Activated CD8-positive, alpha-beta memory T cell treated with anti-CD3 and anti-CD28 coated beads, Interleukin-2, amount 50 U/mL, for 1 hour (primary cell): ENCODE data around the gene SMAD5.

Experiments used
- DNase-seq: peaks from one replicate; pipeline ENCODE4 v3.0.0-alpha.2; 2020; ENCODE audit errors: extremely low read depth

Gene SMAD5

GRCh38 chr5:136155761-136156160 lies 23.1 kb downstream of the SMAD5 start:
- no peak for DNase-seq

GRCh38 chr5:136157514-136157913 lies 24.9 kb downstream of the SMAD5 start:
- DNase-seq: no peak

- DNase-seq: no peak
Observed at GRCh38 chr5:136159457-136159856, 26.8 kb downstream of the SMAD5 start.

- no peak for DNase-seq
Observed at GRCh38 chr5:136162008-136162407, 29.4 kb downstream of the SMAD5 start.

GRCh38 chr5:136164226-136164625 lies 31.6 kb downstream of the SMAD5 start:
- DNase-seq: no peak

- DNase-seq: no peak
Observed at GRCh38 chr5:136166909-136167308, 34.3 kb downstream of the SMAD5 start.

- DNase-seq: no peak
Observed at GRCh38 chr5:136169218-136169617, 36.6 kb downstream of the SMAD5 start.

- DNase-seq: no peak
Observed at GRCh38 chr5:136174021-136174659, 41.5 kb downstream of the SMAD5 start.

- no peak for DNase-seq
Observed at GRCh38 chr5:136182618-136183017, 50.0 kb downstream of the SMAD5 start.

- DNase-seq: no peak
Observed at GRCh38 chr5:136185974-136186665, 53.5 kb downstream of the SMAD5 start.

GRCh38 chr5:136186796-136187195 lies 54.2 kb downstream of the SMAD5 start:
- no peak for DNase-seq

GRCh38 chr5:136188859-136189258 lies 56.2 kb downstream of the SMAD5 start:
- no peak for DNase-seq

- no peak for DNase-seq
Observed at GRCh38 chr5:136190091-136190720, 57.6 kb downstream of the SMAD5 start.

- no peak for DNase-seq
Observed at GRCh38 chr5:136190904-136191303, 58.3 kb downstream of the SMAD5 start.

GRCh38 chr5:136191304-136192014 lies 58.8 kb downstream of the SMAD5 start:
- no peak for DNase-seq

- no peak for DNase-seq
Observed at GRCh38 chr5:136192015-136192525, 59.4 kb downstream of the SMAD5 start.

- DNase-seq: no peak
Observed at GRCh38 chr5:136192526-136193321, 60.1 kb downstream of the SMAD5 start, which contains the start of gene SMIM32. Gene SMIM32, minus strand, starts transcription at chr5:136193162. Its CDS starts 638 bp downstream, at chr5:136192524.

- no peak for DNase-seq
Observed at GRCh38 chr5:136193322-136193935, 60.8 kb downstream of the SMAD5 start.

- no peak for DNase-seq
Observed at GRCh38 chr5:136194576-136194975, 61.9 kb downstream of the SMAD5 start.

- DNase-seq: no peak
Observed at GRCh38 chr5:136195971-136196820, 63.6 kb downstream of the SMAD5 start.
